Mucosa of descending colon (tissue), 3 donors: ENCODE data around the gene MAPK13. TPM values are rescaled to one million over a fixed set of nuclear protein-coding genes. Genes with fewer than 3 reads are reported as not detected.
A peak's percentile ranks its signal among the peaks of the same experiment; 100 is the strongest.

Experiments
- ATAC-seq: fragments of 200-7000 bp; cut with Tn5 transposase; one replicate; pipeline ENCODE4 v1.9.1; 2020; ENCODE audit warnings: mild to moderate bottlenecking, moderate library complexity
- DNase-seq, 3 donors: peaks; one replicate each; pipeline ENCODE4 v3.0.0-alpha.2; 2020
- H3K36me3 ChIP-seq: fragments of 200-600 bp; one replicate; pipeline ENCODE4 v1.8.0; 2021; ENCODE audit warnings: low read depth, mild to moderate bottlenecking
- H3K4me1 ChIP-seq: fragments of 200-600 bp; one replicate; pipeline ENCODE4 v1.8.0; 2021; ENCODE audit warnings: low read depth, mild to moderate bottlenecking
- H3K4me3 ChIP-seq: fragments of 200-600 bp; one replicate; pipeline ENCODE4 v1.8.0; 2021; ENCODE audit warnings: mild to moderate bottlenecking
- H3K9me3 ChIP-seq: fragments of 200-600 bp; one replicate; pipeline ENCODE4 v1.8.0; 2021; ENCODE audit warnings: mild to moderate bottlenecking
- intact Hi-C, 2 donors: fragments of 100-400 bp; cut with DNase I in 1 of 2; cut with micrococcal nuclease in 1 of 2; formaldehyde crosslinking; loops; one replicate each; pipeline versions ENCODE4 v1.11.0 to v1.11.1; 2022; cut with DNase I, micrococcal nuclease
- total RNA-seq, 3 donors: library from RNA; stranded (reverse); fragmentation: NEBNext Ultra II Directional in 2 of 3; extraction: Animal tissue kit (Norgen Biotek cat#: 25700) in 2 of 3; gene quantifications; one replicate each; pipeline versions ENCODE4 v1.2.1 to v1.2.4, GENCODE V29; 2021 to 2023
- TF ChIP-seq, protein P1 (sequence below): fragments of 200-600 bp; IDR thresholded peaks from one replicate; pipeline ENCODE4 v1.8.0; 2022; ENCODE audit warnings: antibody characterized with exemption, mild to moderate bottlenecking
- donor health status: DM: no; HTN: no; CAD: no; lungs with moderate emphysema.
- donor health status: DM: no; HTN: no; CAD: no.
- donor health status: DM: no; HTN: yes; CAD: no.

MAPK13 gene
- total RNA-seq, 3 donors from 2014 or later = 82.7 to 173 (median 157) TPM

DNA sequence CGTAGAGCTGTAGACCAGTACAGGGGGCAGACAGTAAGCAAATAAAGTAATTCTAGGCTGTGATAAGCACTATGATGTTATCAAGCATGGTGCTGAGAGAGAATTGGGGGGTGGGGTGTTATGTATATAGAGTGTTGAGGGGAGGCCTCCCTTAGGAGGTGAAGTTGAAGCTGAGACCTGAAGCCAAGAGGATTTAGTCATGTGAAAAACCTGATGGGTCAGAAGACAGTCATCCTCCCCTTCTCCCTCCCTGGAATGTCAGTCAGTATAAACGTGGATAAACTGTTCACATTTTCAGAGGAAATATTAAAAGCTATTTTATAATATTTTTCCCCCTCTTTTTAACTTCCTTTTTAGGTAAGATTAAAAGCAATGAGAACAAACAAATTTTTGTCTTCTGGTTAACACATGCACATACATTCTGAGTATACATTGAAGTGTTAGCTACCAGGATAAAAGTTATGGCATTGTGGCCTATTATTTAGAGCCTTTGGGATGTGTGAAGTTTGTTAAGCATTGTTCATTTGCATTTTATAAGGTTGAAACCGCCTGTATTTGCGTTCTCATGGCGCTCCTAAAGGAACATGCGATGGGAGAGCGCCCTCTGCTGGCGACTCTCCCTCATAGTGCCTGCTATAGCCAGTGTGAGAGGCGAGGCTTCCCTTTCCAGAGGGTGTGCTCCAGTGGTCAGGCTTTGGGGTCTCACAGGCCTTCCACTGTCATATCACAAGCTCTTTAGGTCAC is 35.4 kb upstream of the MAPK13 start:
- TF ChIP-seq, protein P1, sequence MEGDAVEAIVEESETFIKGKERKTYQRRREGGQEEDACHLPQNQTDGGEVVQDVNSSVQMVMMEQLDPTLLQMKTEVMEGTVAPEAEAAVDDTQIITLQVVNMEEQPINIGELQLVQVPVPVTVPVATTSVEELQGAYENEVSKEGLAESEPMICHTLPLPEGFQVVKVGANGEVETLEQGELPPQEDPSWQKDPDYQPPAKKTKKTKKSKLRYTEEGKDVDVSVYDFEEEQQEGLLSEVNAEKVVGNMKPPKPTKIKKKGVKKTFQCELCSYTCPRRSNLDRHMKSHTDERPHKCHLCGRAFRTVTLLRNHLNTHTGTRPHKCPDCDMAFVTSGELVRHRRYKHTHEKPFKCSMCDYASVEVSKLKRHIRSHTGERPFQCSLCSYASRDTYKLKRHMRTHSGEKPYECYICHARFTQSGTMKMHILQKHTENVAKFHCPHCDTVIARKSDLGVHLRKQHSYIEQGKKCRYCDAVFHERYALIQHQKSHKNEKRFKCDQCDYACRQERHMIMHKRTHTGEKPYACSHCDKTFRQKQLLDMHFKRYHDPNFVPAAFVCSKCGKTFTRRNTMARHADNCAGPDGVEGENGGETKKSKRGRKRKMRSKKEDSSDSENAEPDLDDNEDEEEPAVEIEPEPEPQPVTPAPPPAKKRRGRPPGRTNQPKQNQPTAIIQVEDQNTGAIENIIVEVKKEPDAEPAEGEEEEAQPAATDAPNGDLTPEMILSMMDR = peak; percentile 83
- H3K36me3 ChIP-seq = no peaks in the 10 kb centered on the region
- H3K9me3 ChIP-seq = no peaks in the 10 kb centered on the region
- H3K4me1 ChIP-seq = peaks cover 24% of the 10 kb centered on the region
- DNase-seq = peak; percentile 86 to 94 (median 91)
- H3K4me3 ChIP-seq = no peak overlapping the region
- ATAC-seq = peak; percentile 93
- intact Hi-C loops = loop anchor here (5.0 kb wide), 1 partner anchor 68 kb away; the partner anchor contains the start of gene MAPK14 (in 2 of the 2)

DNA sequence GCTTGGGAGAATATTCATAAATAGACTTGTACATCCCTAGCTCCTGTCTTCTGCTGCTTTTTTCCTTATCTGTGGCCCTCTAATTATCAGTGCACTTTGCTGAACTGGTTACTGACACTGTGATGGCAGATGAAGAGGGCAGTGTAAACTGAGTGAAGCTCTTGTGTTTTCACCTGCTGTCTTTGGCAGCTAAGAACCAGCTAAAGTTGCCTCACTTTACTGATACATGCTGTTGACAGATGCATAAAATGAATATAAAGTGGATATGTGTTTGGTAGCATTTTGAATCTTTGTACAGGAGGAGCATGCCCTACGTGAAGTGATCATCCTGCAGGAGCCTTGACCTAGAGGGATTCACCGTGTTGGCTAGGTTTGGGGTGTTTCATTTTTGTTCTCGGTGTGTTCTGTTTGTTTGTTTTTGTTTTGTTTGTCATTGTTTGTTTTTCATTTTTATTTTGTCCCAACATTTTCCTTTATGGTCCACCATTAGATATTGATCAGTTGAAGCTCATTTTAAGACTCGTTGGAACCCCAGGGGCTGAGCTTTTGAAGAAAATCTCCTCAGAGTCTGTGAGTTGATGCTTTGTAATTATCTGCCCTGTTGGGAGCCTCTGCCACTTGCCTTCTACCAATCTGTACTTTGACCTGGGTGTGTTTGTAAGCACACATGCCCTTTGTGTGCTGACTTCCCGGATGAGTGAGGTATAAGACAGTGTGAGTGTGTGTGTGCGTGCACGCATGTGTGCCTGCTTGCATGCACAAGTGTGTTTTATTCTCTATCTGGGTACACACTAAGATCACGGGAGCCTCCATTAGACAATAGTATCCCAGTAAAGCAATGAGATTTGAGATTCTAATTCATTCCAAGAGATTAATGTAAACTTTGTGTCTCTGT is 34.6 kb upstream of the MAPK13 start:
- intact Hi-C loops = loop anchor here (5.0 kb wide), 1 partner anchor 68 kb away; the partner anchor contains the start of gene MAPK14 (in 2 of the 2)
- TF ChIP-seq, protein P1 = no peak

DNA sequence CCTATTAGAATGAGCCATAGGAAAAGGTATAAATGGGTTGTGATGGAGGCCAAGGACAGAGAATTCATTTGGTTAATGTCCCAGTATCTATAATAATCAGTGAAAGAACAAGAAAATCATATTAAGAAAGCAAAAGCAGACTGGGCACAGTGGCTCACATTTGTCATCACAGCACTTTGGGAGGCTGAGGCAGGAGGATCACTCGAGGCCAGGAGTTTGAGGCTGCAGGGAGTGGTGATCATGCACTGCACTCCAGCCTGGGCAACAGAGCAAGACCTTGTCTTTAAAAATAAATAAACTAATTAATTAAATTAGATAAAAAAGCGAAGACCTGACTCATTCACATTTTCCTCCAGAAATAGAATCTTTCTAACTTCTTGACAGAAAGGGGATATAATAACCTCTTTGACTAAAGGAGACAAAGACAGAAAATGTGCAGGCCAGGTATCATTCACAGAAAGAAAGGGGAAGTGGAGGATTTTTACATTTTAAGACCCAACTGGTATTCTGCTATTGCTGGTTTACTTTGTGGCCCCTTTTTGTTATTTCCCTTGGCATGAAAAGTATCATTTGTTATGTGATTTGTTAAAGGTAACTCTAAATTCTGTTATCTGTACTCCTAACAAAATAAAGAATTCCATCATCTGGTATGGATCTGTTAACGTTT is 31.9 kb upstream of the MAPK13 start:
- peaks cover 24% of the 10 kb centered on the region for H3K4me1 ChIP-seq
- ATAC-seq (no peak), DNase-seq (no peak)
- H3K9me3 ChIP-seq = no peaks in the 10 kb centered on the region
- no peak overlapping the region for H3K4me3 ChIP-seq
- TF ChIP-seq, protein P1 = no peak
- peaks cover 7% of the 10 kb centered on the region for H3K36me3 ChIP-seq
- intact Hi-C loops = loop anchor here (5.0 kb wide), 1 partner anchor 71 kb away; the partner anchor contains the start of gene MAPK14 (in 2 of the 2)

More for the DNA sequence above, 34.6 kb upstream of the MAPK13 start:
- DNase-seq (peak; percentile 72 to 85 (median 76)), ATAC-seq (peak; percentile 97)
- Histone ChIP-seq H3K4me3 (no peak overlapping the region), H3K4me1 (peaks cover 24% of the 10 kb centered on the region), H3K9me3 (no peaks in the 10 kb centered on the region), H3K36me3 (no peaks in the 10 kb centered on the region)

DNA sequence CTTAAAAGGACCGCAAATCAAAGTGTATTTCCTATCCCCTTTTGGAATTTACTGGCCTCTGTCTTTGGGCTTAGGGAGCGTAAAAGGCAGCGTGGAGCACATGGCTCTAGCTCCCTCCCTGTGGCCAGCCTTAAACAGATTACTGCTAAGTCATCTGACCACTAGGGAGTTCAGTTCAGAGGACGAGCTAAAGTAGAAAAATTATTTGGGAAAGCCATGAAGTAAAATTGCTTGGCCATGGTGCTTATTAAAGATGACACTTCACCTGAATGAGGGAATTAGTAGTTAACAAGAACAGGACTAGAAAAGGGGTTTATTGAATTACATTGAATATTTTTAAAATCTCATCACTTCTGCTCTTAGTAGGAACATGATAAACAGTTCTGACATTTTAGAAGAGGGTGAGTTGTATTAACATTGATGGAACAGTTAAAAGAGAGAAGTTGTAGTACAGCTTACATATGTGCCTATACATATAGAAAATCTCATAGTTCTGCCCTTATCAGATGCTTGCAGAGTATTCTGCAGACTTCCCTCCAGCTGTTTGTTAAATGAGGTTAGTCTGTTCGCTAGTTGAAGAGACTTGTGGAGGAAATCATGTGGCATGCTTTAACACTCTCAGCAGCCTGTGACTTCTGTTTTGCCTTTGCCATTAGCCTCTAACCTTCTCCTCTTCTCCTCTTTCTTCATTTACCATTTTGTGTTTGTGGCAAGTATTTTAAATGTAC is 31.2 kb upstream of the MAPK13 start:
- no peak for ATAC-seq
- DNase-seq = no peak
- TF ChIP-seq, protein P1 = no peak
- intact Hi-C loops = loop anchor here (5.0 kb wide), 1 partner anchor 72 kb away; the partner anchor contains the start of gene MAPK14 (in 2 of the 2)
- Histone ChIP-seq H3K36me3 (peaks cover 7% of the 10 kb centered on the region), H3K4me3 (no peak overlapping the region), H3K4me1 (peaks cover 24% of the 10 kb centered on the region), H3K9me3 (no peaks in the 10 kb centered on the region)
